Lung (tissue), 12 donors: ENCODE data around the gene GLT6D1. TPM values are rescaled to one million over a fixed set of nuclear protein-coding genes. Genes with fewer than 3 reads are reported as not detected.

Experiments
- ATAC-seq: fragments of 200-7000 bp; cut with Tn5 transposase; one replicate; pipeline ENCODE4 v1.9.1; 2020; ENCODE audit warnings: moderate number of reproducible peaks; ENCODE audit not compliant: insufficient read depth, low FRiP score
- DNase-seq, 3 donors: peaks; one replicate each; pipeline ENCODE4 v3.0.0-alpha.2; 2013 to 2017
- H3K27ac ChIP-seq, 2 donors: one replicate each; pipeline ENCODE4 v1.5.1; 2013; ENCODE audit warnings: mild to moderate bottlenecking in 2 of 2, moderate library complexity in 2 of 2, control low read depth in 1 of 2, inconsistent platforms in 1 of 2, low read depth in 1 of 2, low read length in 1 of 2
- H3K27me3 ChIP-seq, 3 donors: one replicate each; pipeline ENCODE4 v1.5.1; 2013; ENCODE audit warnings: low read length in 2 of 3; ENCODE audit not compliant: control insufficient read depth in 3 of 3, insufficient read depth in 3 of 3
- H3K36me3 ChIP-seq, 4 donors: one replicate each; pipeline ENCODE4 v1.5.1; 2013; ENCODE audit warnings: low read length in 4 of 4, mild to moderate bottlenecking in 1 of 4, moderate library complexity in 1 of 4; ENCODE audit not compliant: control insufficient read depth in 4 of 4, insufficient read depth in 4 of 4
- H3K4me1 ChIP-seq, 5 donors: one replicate each; pipeline ENCODE4 v1.5.1; 2013; ENCODE audit warnings: low read length in 5 of 5, mild to moderate bottlenecking in 2 of 5, moderate library complexity in 1 of 5; ENCODE audit not compliant: control insufficient read depth in 5 of 5, insufficient read depth in 5 of 5
- H3K4me3 ChIP-seq: one replicate; pipeline ENCODE4 v1.5.1; 2013; ENCODE audit warnings: mild to moderate bottlenecking, control low read depth, moderate library complexity
- H3K9ac ChIP-seq, 2 donors: one replicate each; pipeline ENCODE4 v1.5.1; 2013; ENCODE audit warnings: low read length in 2 of 2, control low read depth in 1 of 2; ENCODE audit not compliant: insufficient read depth in 1 of 2
- H3K9me3 ChIP-seq, 4 donors: one replicate each; pipeline ENCODE4 v1.5.1; 2013; ENCODE audit warnings: low read length in 3 of 4, mild to moderate bottlenecking in 1 of 4, moderate library complexity in 1 of 4; ENCODE audit not compliant: control insufficient read depth in 4 of 4, insufficient read depth in 3 of 4
- CTCF ChIP-seq: IDR thresholded peaks from 2 replicates; pipeline ENCODE4 v1.5.1; 2012; ENCODE audit warnings: mild to moderate bottlenecking; ENCODE audit errors: control extremely low read depth, extremely low read depth
- WGBS, 2 donors: extraction: QIAGEN DNeasy Blood & Tissue Kit; methylation state at CpG; one replicate each; pipeline ENCODE4 v1.1.7; 2013; 5-methylcytosine and 5-hydroxymethylcytosine counted together
- polyA plus RNA-seq, 2 donors: library from polyadenylated mRNA; stranded (reverse); fragments of 200-250 nt; gene quantifications; one replicate each; pipeline ENCODE4 v1.2.1, GENCODE V29; 2013
- total RNA-seq, 2 donors: library from RNA; depleted of rRNA in 1 of 2; stranded (reverse); fragments of >200 nt in 1 of 2; gene quantifications; one replicate each; pipeline ENCODE4 v1.2.1, GENCODE V29; 2014 to 2021
- donor health status: control.
- donor health status: control.
- donor health status: Bipolar disorder and iron deficiency.
- donor health status: healthy.
- donor health status: DM: yes; HTN: yes; CAD: no.

The GLT6D1 gene
- total and polyA plus RNA-seq, 4 donors, result not detected

GRCh38 chr9:135588886-135589595 lies 50.3 kb downstream of the GLT6D1 start:
- WGBS, 2 donors, result 86 to 93% methylated on average over 20 of the region's 20 CpGs
- no peak for TF ChIP-seq CTCF
- H3K27ac ChIP-seq, result no peak overlapping the region
- peaks cover 0 to 2% (median under 1%) of the 10 kb centered on the region in 4 donors for H3K9me3 ChIP-seq
- DNase-seq (no peak), ATAC-seq (no peak)
- no peaks in the 10 kb centered on the region for H3K36me3 ChIP-seq
- no peaks in the 10 kb centered on the region for H3K27me3 ChIP-seq
- no peak overlapping the region for H3K9ac ChIP-seq
- H3K4me3 ChIP-seq, result no peak overlapping the region
- no peaks in the 10 kb centered on the region for H3K4me1 ChIP-seq

GRCh38 chr9:135588371-135588770 lies 51.0 kb downstream of the GLT6D1 start:
- WGBS, 2 donors, result 93 to 94% methylated on average over 9 of the region's 9 CpGs
- no peaks in the 10 kb centered on the region for H3K36me3 ChIP-seq
- no peak overlapping the region for H3K9ac ChIP-seq
- H3K4me1 ChIP-seq, result no peaks in the 10 kb centered on the region
- ATAC-seq (no peak), DNase-seq (no peak)
- H3K27me3 ChIP-seq, result no peaks in the 10 kb centered on the region
- TF ChIP-seq CTCF, result no peak
- peaks cover 0 to 2% (median 0%) of the 10 kb centered on the region in 4 donors for H3K9me3 ChIP-seq
- H3K27ac ChIP-seq, result no peak overlapping the region
- H3K4me3 ChIP-seq, result no peak overlapping the region

DNA sequence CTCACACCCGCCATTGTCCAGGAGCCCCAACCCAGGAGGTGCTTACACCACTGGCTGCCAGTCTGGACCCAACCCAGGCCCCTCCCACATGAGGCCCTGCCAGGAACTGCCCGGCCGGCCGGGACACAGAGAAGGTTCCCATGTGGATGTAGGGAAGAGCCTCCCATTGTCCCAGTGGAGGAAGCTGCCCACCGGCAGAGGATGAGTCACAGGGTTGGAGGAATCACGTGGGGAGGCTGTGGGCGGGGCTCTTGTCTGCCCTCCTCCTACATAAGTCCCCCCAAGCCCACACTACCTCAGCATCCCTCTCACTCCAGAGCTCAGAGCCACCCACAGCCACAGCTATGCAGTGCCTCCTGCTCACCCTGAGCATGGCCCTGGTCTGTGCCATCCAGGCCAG lies 51.7 kb downstream of the GLT6D1 start:
- Histone ChIP-seq H3K36me3 (no peaks in the 10 kb centered on the region), H3K9ac (no peak overlapping the region), H3K4me1 (no peaks in the 10 kb centered on the region), H3K9me3 (peaks cover 0 to 2% (median 0%) of the 10 kb centered on the region in 4 donors), H3K27me3 (no peaks in the 10 kb centered on the region), H3K4me3 (no peak overlapping the region), H3K27ac (no peak overlapping the region)
- DNase-seq (peak in 1 of 3 donors; percentile 4), ATAC-seq (no peak)
- 24% methylated on average over 7 of the region's 7 CpGs; no CpG with 5 or more reads in 1 of the 2 donors for WGBS, 2 donors
- TF ChIP-seq CTCF, result no peak
